Natural killer cell (primary cell): ENCODE results near the gene GRPEL2. TPM values are rescaled to one million over a fixed set of nuclear protein-coding genes. Genes with fewer than 3 reads are reported as not detected.

Experiments
- ATAC-seq, 3 donors: fragments of 150-1000 bp in 2 of 3; fragments of 200-7000 bp in 1 of 3; cut with Tn5 transposase; 1 replicate in 1 of 3; 2 replicates in 2 of 3; pipeline ENCODE4 v1.10.0; 2021; ENCODE audit warnings: mild to moderate bottlenecking in 2 of 3, moderate library complexity in 2 of 3
- DNase-seq, 2 donors: peaks; one replicate each; pipeline versions ENCODE4 v3.0.0 to v3.0.0-alpha.2; 2013 to 2021; ENCODE audit warnings: mixed read lengths in 1 of 2
- H3K27ac ChIP-seq: one replicate; pipeline ENCODE4 v1.5.1; 2013; ENCODE audit warnings: mild to moderate bottlenecking, low read length
- H3K27me3 ChIP-seq: one replicate; pipeline ENCODE4 v1.6.1; 2013; ENCODE audit warnings: low read length; ENCODE audit not compliant: control insufficient read depth, insufficient read depth
- H3K36me3 ChIP-seq: one replicate; pipeline ENCODE4 v1.6.1; 2013; ENCODE audit warnings: low read length; ENCODE audit not compliant: control insufficient read depth, insufficient read depth
- H3K4me1 ChIP-seq: one replicate; pipeline ENCODE4 v1.6.1; 2013; ENCODE audit warnings: low read length; ENCODE audit not compliant: control insufficient read depth, insufficient read depth
- H3K4me3 ChIP-seq: one replicate; pipeline ENCODE4 v1.5.1; 2013; ENCODE audit warnings: low read length
- H3K9me3 ChIP-seq: one replicate; pipeline ENCODE4 v1.6.1; 2013; ENCODE audit warnings: low read length; ENCODE audit not compliant: control insufficient read depth, insufficient read depth
- H3K27ac Mint-ChIP-seq, 2 donors: one replicate each; pipeline ENCODE4 v1.8.0; 2022; ENCODE audit warnings: mild to moderate bottlenecking in 2 of 2, mixed read lengths in 2 of 2, moderate library complexity in 1 of 2
- H3K27me3 Mint-ChIP-seq, 2 donors: one replicate each; pipeline ENCODE4 v1.8.0; 2022; ENCODE audit warnings: low read depth in 2 of 2, mixed read lengths in 2 of 2
- H3K36me3 Mint-ChIP-seq: one replicate; pipeline ENCODE4 v1.8.0; 2022; ENCODE audit warnings: mixed read lengths
- H3K4me1 Mint-ChIP-seq, 2 donors: one replicate each; pipeline ENCODE4 v1.8.0; 2022; ENCODE audit warnings: mixed read lengths in 2 of 2
- H3K4me3 Mint-ChIP-seq: one replicate; pipeline ENCODE4 v1.8.0; 2022; ENCODE audit warnings: mild to moderate bottlenecking, moderate library complexity, mixed read lengths
- H3K9me3 Mint-ChIP-seq, 2 donors: one replicate each; pipeline ENCODE4 v1.8.0; 2022; ENCODE audit warnings: mixed read lengths in 2 of 2
- CTCF ChIP-seq: fragments of 200-600 bp; IDR thresholded peaks from one replicate; pipeline ENCODE4 v1.8.0; 2022; ENCODE audit warnings: antibody characterized with exemption
- WGBS: methylation state at CpG from one replicate; pipeline ENCODE4 v1.1.7; 2013; ENCODE audit warnings: missing lambda C conversion rate; ENCODE audit not compliant: insufficient coverage; 5-methylcytosine and 5-hydroxymethylcytosine counted together
- intact Hi-C: fragments of 100-400 bp; cut with micrococcal nuclease; formaldehyde crosslinking; loops from one replicate; pipeline ENCODE4 v1.14.2; 2022
- total RNA-seq, 4 donors: library from RNA; stranded (reverse); fragments of 120-200 nt in 1 of 4; gene quantifications; one replicate each; pipeline versions ENCODE4 v1.2.3 to v1.2.4, GENCODE V29; 2013 to 2022

GRPEL2 gene
- total RNA-seq, 3 donors from 2014 or later (not counting 1 experiment from before 2014, with no cell fraction given): 5.6 to 12.9 (median 6.8) TPM

- 100% methylated on average over 1 of the region's 2 CpGs for WGBS
- no peaks in the 10 kb centered on the region for H3K4me1 Mint-ChIP-seq
- no peak for TF ChIP-seq CTCF
- no peaks in the 10 kb centered on the region for H3K4me1 ChIP-seq
- no peak overlapping the region for H3K4me3 Mint-ChIP-seq
- H3K36me3 Mint-ChIP-seq: no peaks in the 10 kb centered on the region
- H3K9me3 Mint-ChIP-seq: no peaks in the 10 kb centered on the region
- H3K27me3 Mint-ChIP-seq: no peaks in the 10 kb centered on the region
- no peak overlapping the region for H3K27ac ChIP-seq
- ATAC-seq: no peak
- H3K9me3 ChIP-seq: no peaks in the 10 kb centered on the region
- no peak overlapping the region for H3K4me3 ChIP-seq
- no peak for DNase-seq
- no peaks in the 10 kb centered on the region for H3K36me3 ChIP-seq
- H3K27ac Mint-ChIP-seq: no peak overlapping the region
- intact Hi-C loops: no loop called here
- no peaks in the 10 kb centered on the region for H3K27me3 ChIP-seq
Measured at GRCh38 chr5:149323621-149324205, 21.6 kb upstream of the GRPEL2 start.

- no peaks in the 10 kb centered on the region for H3K4me1 ChIP-seq
- no peaks in the 10 kb centered on the region for H3K36me3 ChIP-seq
- DNase-seq (no peak), ATAC-seq (no peak)
- H3K27ac ChIP-seq: no peak overlapping the region
- Mint-ChIP-seq H3K27ac (no peak overlapping the region), H3K36me3 (no peaks in the 10 kb centered on the region), H3K9me3 (no peaks in the 10 kb centered on the region), H3K27me3 (no peaks in the 10 kb centered on the region), H3K4me3 (no peak overlapping the region), H3K4me1 (no peaks in the 10 kb centered on the region)
- H3K9me3 ChIP-seq: no peaks in the 10 kb centered on the region
- TF ChIP-seq CTCF: no peak
- WGBS: 100% methylated on average over 2 of the region's 2 CpGs
- no peak overlapping the region for H3K4me3 ChIP-seq
- H3K27me3 ChIP-seq: no peaks in the 10 kb centered on the region
- intact Hi-C loops: no loop called here
Measured at GRCh38 chr5:149324641-149325040, 20.7 kb upstream of the GRPEL2 start.

DNA sequence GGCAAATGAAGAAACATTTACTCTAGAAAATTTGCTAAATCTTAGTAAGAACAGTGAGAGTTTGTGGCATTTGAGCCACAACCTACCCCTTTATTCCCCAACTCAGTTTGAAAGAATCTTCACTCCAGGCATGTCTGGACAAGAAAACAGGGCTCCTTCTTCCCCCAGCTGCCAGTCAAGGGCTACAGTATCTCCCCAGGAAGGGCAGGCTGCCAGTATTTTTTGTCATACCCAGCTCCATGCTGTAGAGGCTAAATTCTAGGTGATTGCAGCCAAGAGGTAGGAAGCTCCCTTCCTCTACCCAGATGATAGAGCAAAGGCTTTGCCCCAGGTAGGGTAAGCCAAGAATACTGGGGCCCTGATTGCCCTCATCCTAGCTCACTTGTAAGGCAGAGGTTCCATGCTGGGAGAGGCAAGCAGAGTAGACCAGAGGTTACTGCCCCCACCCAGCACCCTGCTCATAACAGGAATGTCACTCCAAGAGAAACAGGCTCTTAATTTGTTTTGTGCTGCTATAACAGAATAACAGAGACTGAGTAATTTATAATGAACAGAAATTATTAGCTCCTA, 20.0 kb upstream of the GRPEL2 start:
- Histone ChIP-seq H3K9me3 (no peaks in the 10 kb centered on the region), H3K4me3 (no peak overlapping the region), H3K36me3 (no peaks in the 10 kb centered on the region), H3K27ac (no peak overlapping the region), H3K4me1 (no peaks in the 10 kb centered on the region), H3K27me3 (no peaks in the 10 kb centered on the region)
- ATAC-seq (no peak), DNase-seq (no peak)
- Mint-ChIP-seq H3K36me3 (no peaks in the 10 kb centered on the region), H3K4me1 (no peaks in the 10 kb centered on the region), H3K4me3 (no peak overlapping the region), H3K9me3 (no peaks in the 10 kb centered on the region), H3K27me3 (no peaks in the 10 kb centered on the region), H3K27ac (no peak overlapping the region)
- no peak for TF ChIP-seq CTCF
- intact Hi-C loops: no loop called here

DNA sequence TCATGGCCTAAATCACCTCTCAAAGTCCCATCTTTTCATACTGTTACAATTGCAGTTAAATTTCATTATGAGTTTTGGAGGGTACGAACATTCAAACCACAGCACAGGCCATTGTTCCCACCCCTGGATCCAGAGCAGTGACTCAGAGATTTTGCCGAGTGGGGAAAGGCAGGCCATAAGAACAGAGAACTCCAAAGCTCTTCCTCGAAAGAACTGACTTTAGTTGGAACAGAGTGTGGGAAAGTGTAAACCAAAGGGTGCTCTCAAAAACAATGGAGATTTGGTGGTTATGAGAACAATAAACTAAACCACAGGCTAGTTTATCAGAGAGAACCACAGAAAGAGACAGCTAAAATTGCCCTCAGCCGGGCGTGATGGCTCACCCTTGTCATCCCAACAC, 19.4 kb upstream of the GRPEL2 start:
- Mint-ChIP-seq H3K27me3 (no peaks in the 10 kb centered on the region), H3K36me3 (no peaks in the 10 kb centered on the region), H3K4me1 (no peaks in the 10 kb centered on the region), H3K4me3 (no peak overlapping the region), H3K27ac (no peak overlapping the region), H3K9me3 (no peaks in the 10 kb centered on the region)
- H3K9me3 ChIP-seq: no peaks in the 10 kb centered on the region
- intact Hi-C loops: no loop called here
- no peaks in the 10 kb centered on the region for H3K4me1 ChIP-seq
- ATAC-seq (no peak), DNase-seq (no peak)
- H3K4me3 ChIP-seq: no peak overlapping the region
- TF ChIP-seq CTCF: no peak
- no peaks in the 10 kb centered on the region for H3K36me3 ChIP-seq
- 90% methylated on average over 5 of the region's 5 CpGs for WGBS
- no peak overlapping the region for H3K27ac ChIP-seq
- no peaks in the 10 kb centered on the region for H3K27me3 ChIP-seq
